Measurements from ENCODE around the gene PPP1CC.
"Not testable (repeated sequence)": the region's sequence is repeated elsewhere in the genome, so short reads cannot be mapped to it uniquely, and the experiment has no call there.

Gene PPP1CC

DNA sequence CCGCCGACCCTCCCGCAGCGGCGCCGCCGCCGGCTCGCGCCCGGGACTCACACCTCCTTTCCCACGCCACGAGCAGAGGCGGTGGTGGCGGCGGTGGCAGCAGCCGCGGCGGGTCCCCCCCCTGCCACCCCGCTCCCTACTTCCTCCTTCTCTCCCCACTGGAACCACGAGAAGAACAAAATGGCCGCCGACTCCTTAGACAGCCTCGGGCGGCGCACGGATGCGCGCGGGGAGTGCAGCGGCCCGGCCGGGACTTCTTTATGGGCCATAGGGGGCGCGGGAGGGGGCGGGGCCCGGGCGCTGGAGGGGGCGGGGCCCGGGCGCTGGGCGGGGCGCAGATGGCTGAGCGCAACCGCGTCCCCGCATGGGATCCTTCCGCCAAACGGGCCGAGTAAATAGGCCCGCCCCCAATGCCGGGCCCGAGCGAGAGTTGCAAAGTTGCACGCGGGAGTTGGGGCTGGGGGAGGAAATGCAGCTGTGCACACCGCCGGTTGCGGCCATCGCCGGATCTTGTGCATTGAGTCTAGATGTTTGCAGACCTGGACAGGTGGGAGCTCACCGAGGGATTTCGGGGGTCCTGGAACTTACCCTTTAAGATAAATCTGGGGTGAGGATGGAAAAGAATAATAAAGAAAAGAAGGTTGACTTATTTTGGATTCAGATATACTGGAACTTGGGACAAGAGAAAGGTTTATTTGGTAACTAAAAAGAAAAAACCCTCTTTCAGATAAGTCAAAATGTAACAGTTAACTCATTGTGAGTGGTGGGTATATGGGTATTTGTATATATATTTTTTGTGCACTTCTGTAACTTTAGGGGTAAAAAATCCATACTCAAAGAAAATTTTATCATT, at the start of gene PPP1CC:
Gene PPP1CC, minus strand, starts transcription at position 174 of the 853 bp plus-strand sequence. CDS start 184 bp downstream, outside the sequence.
- DNase-seq (ENCODE audit: low spot score), result peak; percentile 95

- no peak for DNase-seq (ENCODE audit: low spot score)
Measured at GRCh38 chr12:110791589-110791988, 48.9 kb upstream of the PPP1CC start.

- no peak for DNase-seq (ENCODE audit: low spot score)
Measured at GRCh38 chr12:110790301-110790700, 47.6 kb upstream of the PPP1CC start.

DNA sequence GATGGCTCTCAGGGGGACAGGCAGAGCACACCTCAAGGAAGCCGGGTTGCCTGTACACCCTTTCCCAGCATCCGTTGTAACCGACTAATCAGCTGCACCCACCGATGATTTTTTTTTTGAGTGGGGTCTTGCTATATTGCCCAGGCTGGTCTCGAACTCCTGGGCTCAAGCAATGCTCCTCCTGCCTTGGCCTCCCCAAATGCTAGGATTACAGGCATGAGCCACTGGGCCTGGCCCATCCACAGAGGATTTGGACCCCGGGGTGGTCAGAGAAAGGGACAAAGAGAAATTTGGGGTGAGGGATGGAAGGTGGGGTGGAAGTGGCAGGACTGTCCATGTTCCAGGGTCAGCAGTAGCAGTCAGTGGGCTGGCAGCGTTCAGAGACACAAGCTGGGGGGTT, 43.3 kb upstream of the PPP1CC start:
- no peak for DNase-seq (ENCODE audit: low spot score)

DNA sequence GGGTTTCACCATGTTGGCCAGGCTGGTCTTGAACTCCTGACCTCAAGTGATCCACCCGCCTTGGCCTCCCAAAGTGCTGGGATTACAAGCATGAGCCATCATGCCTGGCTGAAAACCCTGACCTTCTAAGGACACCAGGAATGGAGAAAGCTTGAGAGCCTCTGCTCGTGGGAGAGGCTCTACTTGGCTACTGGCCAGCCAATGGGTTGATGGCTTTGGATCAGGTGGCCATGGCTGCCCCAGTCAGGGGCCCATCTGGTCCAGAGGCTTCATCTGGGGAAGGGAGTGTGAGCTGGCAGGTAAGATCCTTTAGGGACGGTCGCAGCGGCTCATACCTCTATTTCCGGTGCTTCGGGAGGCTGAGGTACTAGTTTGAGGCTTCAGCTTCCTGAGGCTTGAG, 42.5 kb upstream of the PPP1CC start:
- no peak for DNase-seq (ENCODE audit: low spot score)

- DNase-seq (ENCODE audit: low spot score), result no peak
Measured at GRCh38 chr12:110782922-110783321, 40.2 kb upstream of the PPP1CC start.

- no peak for DNase-seq (ENCODE audit: low spot score)
Measured at GRCh38 chr12:110782094-110782493, 39.4 kb upstream of the PPP1CC start.

GRCh38 chr12:110780448-110780847, 37.8 kb upstream of the PPP1CC start:
- DNase-seq (ENCODE audit: low spot score), result no peak

DNA sequence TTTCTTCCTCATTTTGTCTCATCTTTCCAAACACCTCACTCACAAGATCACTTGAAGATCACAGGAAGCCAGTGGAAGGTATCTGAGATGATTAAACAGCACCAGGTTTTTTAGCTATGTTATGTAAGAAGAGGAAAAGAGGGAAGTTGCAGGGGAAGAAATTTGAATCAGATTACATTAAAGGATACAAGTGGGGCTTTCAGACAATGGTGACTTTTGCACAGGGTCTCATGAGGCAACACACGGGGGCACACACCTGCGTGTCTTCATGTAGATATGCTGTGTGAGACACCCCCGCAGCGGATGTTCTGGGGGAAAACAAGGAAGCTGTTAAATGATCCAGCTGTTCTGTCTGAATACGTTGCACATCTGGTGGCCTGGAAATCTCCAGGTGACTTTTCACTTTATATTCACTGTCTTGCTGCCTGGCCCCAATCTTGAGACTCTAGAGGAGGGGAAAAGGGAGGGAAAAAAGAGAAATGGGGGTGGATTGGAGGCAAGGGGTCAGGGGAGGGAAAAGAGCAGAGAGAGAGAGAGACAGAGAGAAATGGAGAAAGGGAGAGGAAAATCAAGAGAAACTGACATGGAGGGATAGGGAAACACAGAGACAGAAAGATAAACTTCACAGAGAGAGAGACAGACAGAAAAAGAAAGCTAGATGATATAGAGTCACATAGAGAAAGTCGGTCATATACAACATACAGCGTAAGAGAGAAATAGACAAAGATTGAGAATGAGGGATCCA, 36.3 kb upstream of the PPP1CC start:
- no peak for DNase-seq (ENCODE audit: low spot score)

- DNase-seq (ENCODE audit: low spot score), result no peak
Measured at GRCh38 chr12:110776410-110776809, 33.7 kb upstream of the PPP1CC start.

GRCh38 chr12:110775997-110776396, 33.3 kb upstream of the PPP1CC start:
- no peak for DNase-seq (ENCODE audit: low spot score)

- DNase-seq (ENCODE audit: low spot score), result no peak
Measured at GRCh38 chr12:110774824-110775223, 32.1 kb upstream of the PPP1CC start.

DNA sequence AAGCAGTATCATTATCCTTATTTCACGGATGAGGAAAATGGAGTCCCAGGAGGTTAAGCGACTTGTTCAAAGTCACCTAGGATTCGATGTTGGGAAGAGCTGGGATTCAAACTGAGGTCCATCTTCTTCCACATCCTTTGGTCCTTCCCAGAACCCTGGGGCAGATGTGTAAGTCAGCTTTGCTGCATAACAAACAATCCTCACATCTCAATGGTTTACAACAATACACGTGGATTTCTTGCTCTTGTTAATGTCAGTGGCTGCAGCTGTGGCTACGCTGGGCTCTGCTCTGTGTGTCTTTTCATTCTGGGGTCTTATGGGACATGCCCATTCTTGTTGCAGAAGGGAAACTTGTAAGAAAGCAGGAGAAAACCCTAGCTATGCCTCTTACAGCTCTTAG, 26.3 kb upstream of the PPP1CC start:
- DNase-seq (ENCODE audit: low spot score), result no peak

- DNase-seq (ENCODE audit: low spot score), result no peak
Measured at GRCh38 chr12:110767863-110768262, 25.2 kb upstream of the PPP1CC start.

- no peak for DNase-seq (ENCODE audit: low spot score)
Measured at GRCh38 chr12:110766311-110767154, 23.8 kb upstream of the PPP1CC start.

DNA sequence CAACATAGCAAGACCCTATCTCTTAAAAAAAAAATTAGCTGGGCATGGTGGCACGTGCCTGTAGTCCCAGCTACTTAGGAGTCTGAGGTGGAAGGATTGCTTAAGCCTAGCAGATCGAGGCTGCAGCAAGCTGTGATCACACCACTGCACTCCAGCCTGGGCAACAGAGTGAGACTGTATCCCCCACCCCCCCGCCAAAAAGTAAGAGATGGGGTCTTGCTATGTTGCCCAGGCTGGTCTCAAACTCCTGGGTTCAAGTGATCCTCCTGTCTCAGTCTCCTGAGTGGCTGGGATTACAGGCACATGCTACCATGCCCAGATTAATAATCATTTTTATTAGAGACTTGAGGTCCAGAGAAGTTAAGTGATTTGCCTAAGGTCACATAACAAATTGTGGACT, 22.9 kb upstream of the PPP1CC start:
- not testable (repeated sequence) for DNase-seq (ENCODE audit: low spot score)

DNA sequence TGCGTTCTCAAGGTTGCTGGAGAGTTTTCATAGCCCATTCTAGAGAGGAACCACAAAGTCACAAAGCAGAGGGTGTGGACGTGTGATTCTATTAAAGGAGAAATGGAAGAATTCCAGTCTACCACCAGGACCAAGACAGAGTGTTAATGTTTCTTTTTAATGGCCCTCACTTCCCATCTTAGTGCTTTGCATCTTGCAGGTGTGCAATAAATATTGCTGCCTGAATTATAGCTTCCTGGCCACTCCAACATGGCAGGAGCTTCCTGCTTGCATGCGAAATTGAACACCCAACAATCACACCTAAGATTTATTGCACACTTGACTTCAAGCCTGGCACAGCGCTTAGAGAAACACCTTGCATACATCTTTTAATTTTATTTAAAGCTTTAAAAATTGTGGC, 22.4 kb upstream of the PPP1CC start:
- no peak for DNase-seq (ENCODE audit: low spot score)

DNA sequence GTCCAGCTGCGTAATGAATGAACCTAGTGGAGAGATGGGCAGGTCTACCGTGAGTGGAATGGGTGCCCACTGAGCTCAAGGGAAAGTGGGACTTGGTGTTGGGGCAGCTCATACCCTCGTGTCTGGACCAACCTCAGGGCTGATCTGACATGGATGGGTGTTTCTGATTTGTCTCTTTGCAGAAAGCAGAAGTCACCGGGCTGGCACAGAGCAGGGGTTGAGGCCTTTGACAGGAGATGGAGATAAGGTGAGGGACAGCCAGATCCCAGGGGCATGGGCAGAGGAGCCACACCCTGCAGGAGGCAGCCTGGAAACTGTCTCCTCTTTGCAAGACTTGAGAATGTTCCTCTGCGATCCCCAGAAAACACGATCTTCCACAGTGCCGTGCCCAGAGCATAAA, 20.9 kb upstream of the PPP1CC start:
- no peak for DNase-seq (ENCODE audit: low spot score)

DNA sequence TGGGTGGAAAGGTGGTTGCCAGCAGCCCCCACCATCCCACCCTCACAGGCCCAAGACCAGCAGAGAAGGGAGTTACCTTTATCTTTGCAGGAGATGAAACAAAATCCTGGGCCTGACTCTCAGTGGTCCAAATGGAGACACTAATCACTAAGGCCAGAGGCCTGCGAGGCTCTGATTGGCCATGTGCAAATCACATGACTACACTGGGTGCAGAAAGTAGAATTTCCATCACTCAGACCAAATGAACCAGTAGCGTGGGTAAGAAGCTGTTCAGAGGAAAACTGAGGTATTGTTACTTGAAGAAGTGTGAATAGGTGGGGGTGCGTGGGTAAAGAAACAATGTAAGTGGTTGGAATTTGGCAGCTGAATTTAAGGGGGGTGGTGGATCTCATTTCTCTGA, 20.2 kb upstream of the PPP1CC start:
- DNase-seq (ENCODE audit: low spot score), result no peak

GRCh38 chr12:110760204-110760609, 17.5 kb upstream of the PPP1CC start:
- no peak for DNase-seq (ENCODE audit: low spot score)

GRCh38 chr12:110758922-110759321, 16.2 kb upstream of the PPP1CC start:
- no peak for DNase-seq (ENCODE audit: low spot score)

DNA sequence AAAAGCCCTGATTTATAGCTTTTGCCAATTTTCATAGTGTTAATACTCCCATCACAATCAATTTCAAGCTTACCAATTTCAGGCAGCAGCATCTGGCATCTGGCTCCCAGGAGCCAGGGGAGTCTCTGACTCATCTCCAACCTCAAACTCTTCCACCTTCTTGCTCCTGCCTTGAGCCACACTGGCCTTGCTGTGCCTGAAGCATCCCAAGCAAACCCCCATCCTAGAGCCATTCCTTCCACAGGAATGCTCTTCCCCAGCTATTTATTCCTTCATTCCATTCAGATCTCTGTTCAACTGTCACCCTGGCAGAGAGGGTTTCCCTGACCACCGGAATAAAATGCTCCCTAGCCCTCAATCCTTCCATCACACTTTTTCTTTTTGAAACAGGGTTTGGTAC, 13.9 kb upstream of the PPP1CC start:
- no peak for DNase-seq (ENCODE audit: low spot score)

Measured in globus pallidus (tissue), 1 donor.